Liver (tissue), 9 donors: ENCODE data around the gene TIMM13. TPM values are rescaled to one million over a fixed set of nuclear protein-coding genes. Genes with fewer than 3 reads are reported as not detected.

Experiments
- DNase-seq: peaks from one replicate; pipeline ENCODE4 v3.0.0-alpha.2; 2017; ENCODE audit warnings: low spot score
- H3K27ac ChIP-seq, 2 donors: one replicate each; pipeline ENCODE4 v1.7.0; 2013; ENCODE audit warnings: inconsistent platforms in 2 of 2, low read length in 2 of 2, control low read depth in 1 of 2, low read depth in 1 of 2, mild to moderate bottlenecking in 1 of 2
- H3K27me3 ChIP-seq, 4 donors: one replicate each; pipeline versions ENCODE4 v1.6.1 to v1.7.0; 2013; ENCODE audit warnings: low read length in 3 of 4, inconsistent platforms in 1 of 4, mild to moderate bottlenecking in 1 of 4, moderate library complexity in 1 of 4; ENCODE audit not compliant: control insufficient read depth in 4 of 4, insufficient read depth in 4 of 4
- H3K36me3 ChIP-seq, 4 donors: one replicate each; pipeline versions ENCODE4 v1.6.1 to v1.7.0; 2013; ENCODE audit warnings: low read length in 3 of 4, mild to moderate bottlenecking in 3 of 4, low read depth in 1 of 4, moderate library complexity in 1 of 4; ENCODE audit not compliant: control insufficient read depth in 4 of 4, insufficient read depth in 3 of 4
- H3K4me1 ChIP-seq, 4 donors: one replicate each; pipeline versions ENCODE4 v1.6.1 to v1.7.0; 2013; ENCODE audit warnings: low read length in 3 of 4, mild to moderate bottlenecking in 3 of 4, moderate library complexity in 1 of 4; ENCODE audit not compliant: control insufficient read depth in 4 of 4, insufficient read depth in 4 of 4
- H3K4me3 ChIP-seq, 3 donors: one replicate each; pipeline versions ENCODE4 v1.6.1 to v1.7.0; 2013; ENCODE audit warnings: low read length in 3 of 3, control low read depth in 1 of 3, low read depth in 1 of 3, mild to moderate bottlenecking in 1 of 3
- H3K9ac ChIP-seq, 2 donors: one replicate each; pipeline ENCODE4 v1.7.0; 2013; ENCODE audit warnings: low read length in 2 of 2, mild to moderate bottlenecking in 2 of 2, moderate library complexity in 2 of 2, control low read depth in 1 of 2, low read depth in 1 of 2
- H3K9me3 ChIP-seq, 4 donors: one replicate each; pipeline versions ENCODE4 v1.6.1 to v1.7.0; 2013; ENCODE audit warnings: low read length in 3 of 4; ENCODE audit not compliant: control insufficient read depth in 4 of 4
- FOXA1 ChIP-seq: IDR thresholded peaks from 2 replicates; pipeline ENCODE4 v1.6.1; 2016; ENCODE audit warnings: antibody characterized with exemption
- FOXA2 ChIP-seq: IDR thresholded peaks from 2 replicates; pipeline ENCODE4 v1.6.1; 2016; ENCODE audit warnings: antibody characterized with exemption
- GABPA ChIP-seq, 2 donors: IDR thresholded peaks in 1 of 2; conservative IDR thresholded peaks in 1 of 2; 2 replicates each; pipeline ENCODE4 v1.6.1; 2016; ENCODE audit warnings: antibody characterized with exemption in 2 of 2, mild to moderate bottlenecking in 1 of 2, moderate library complexity in 1 of 2
- HNF4A ChIP-seq, 2 donors: conservative IDR thresholded peaks; 2 replicates each; pipeline ENCODE4 v1.6.1; 2016; ENCODE audit warnings: antibody characterized with exemption in 2 of 2, mild to moderate bottlenecking in 2 of 2
- JUND ChIP-seq, 2 donors: IDR thresholded peaks; 2 replicates each; pipeline ENCODE4 v1.6.1; 2016; ENCODE audit warnings: antibody characterized with exemption in 2 of 2
- MAX ChIP-seq: IDR thresholded peaks from 2 replicates; pipeline ENCODE4 v1.6.1; 2016; ENCODE audit warnings: antibody characterized with exemption
- NR2F2 ChIP-seq: IDR thresholded peaks from 2 replicates; pipeline ENCODE4 v1.6.1; 2016; ENCODE audit warnings: antibody characterized with exemption
- RAD21 ChIP-seq, 2 donors: IDR thresholded peaks; 2 replicates each; pipeline ENCODE4 v1.6.1; 2016; ENCODE audit warnings: antibody characterized with exemption in 2 of 2, mild to moderate bottlenecking in 2 of 2
- REST ChIP-seq: IDR thresholded peaks from 2 replicates; pipeline ENCODE4 v1.6.1; 2016; ENCODE audit warnings: antibody characterized with exemption, mild to moderate bottlenecking
- RXRA ChIP-seq, 2 donors: IDR thresholded peaks; 2 replicates each; pipeline ENCODE4 v1.6.1; 2017 to 2018; ENCODE audit warnings: antibody characterized with exemption in 2 of 2, mild to moderate bottlenecking in 1 of 2
- SP1 ChIP-seq: IDR thresholded peaks from 2 replicates; pipeline ENCODE4 v1.6.1; 2018; ENCODE audit warnings: antibody characterized with exemption, mild to moderate bottlenecking
- TAF1 ChIP-seq: conservative IDR thresholded peaks from 2 replicates; pipeline ENCODE4 v1.6.1; 2016; ENCODE audit warnings: antibody characterized with exemption, mild to moderate bottlenecking
- YY1 ChIP-seq: IDR thresholded peaks from 2 replicates; pipeline ENCODE4 v1.6.1; 2016; ENCODE audit warnings: antibody characterized with exemption, mild to moderate bottlenecking
- ZBTB33 ChIP-seq: IDR thresholded peaks from 2 replicates; pipeline ENCODE4 v1.6.1; 2016; ENCODE audit warnings: antibody characterized with exemption
- WGBS: extraction: QIAGEN DNeasy Blood & Tissue Kit; methylation state at CpG from one replicate; pipeline ENCODE4 v1.1.7; 2013; 5-methylcytosine and 5-hydroxymethylcytosine counted together
- polyA plus RNA-seq, 2 donors: library from polyadenylated mRNA; stranded (reverse) in 1 of 2; unstranded in 1 of 2; fragments of 200-250 nt in 1 of 2; fragments of >200 nt in 1 of 2; fragmentation: Nextera tagmentation in 1 of 2; extraction: Ambion mirVana in 1 of 2; gene quantifications; one replicate each; pipeline versions ENCODE4 v1.2.1 to v1.2.3, GENCODE V29; 2013 to 2015
- total RNA-seq, 2 donors: library from RNA; depleted of rRNA; stranded (reverse); fragments of >200 nt; gene quantifications; one replicate each; pipeline ENCODE4 v1.2.3, GENCODE V29; 2014
- donor health status: healthy.
- donor health status: healthy.
- donor health status: healthy.
- donor health status: healthy.
- donor health status: healthy.

TIMM13 gene
- total and polyA plus RNA-seq, 4 donors, result 21.6 to 137 (median 43.4) TPM

GRCh38 chr19:2380567-2380966, 46.8 kb downstream of the TIMM13 start:
- 88% methylated on average over 2 of the region's 2 CpGs for WGBS
- DNase-seq, result no peak
- Histone ChIP-seq H3K9ac (no peak overlapping the region), H3K36me3 (no peaks in the 10 kb centered on the region), H3K27me3 (no peaks in the 10 kb centered on the region), H3K9me3 (peaks cover 0 to 5% (median under 1%) of the 10 kb centered on the region in 4 donors), H3K27ac (no peak overlapping the region), H3K4me1 (no peaks in the 10 kb centered on the region), H3K4me3 (no peak overlapping the region)
- TF ChIP-seq NR2F2, result no peak
- TF ChIP-seq FOXA1, result no peak
- TF ChIP-seq ZBTB33, result no peak
- no peak for TF ChIP-seq HNF4A (conservative IDR thresholded peaks at IDR 0.05)
- no peak for TF ChIP-seq REST
- no peak for TF ChIP-seq JUND (IDR thresholded peaks at IDR 0.05)
- TF ChIP-seq TAF1, result no peak
- TF ChIP-seq FOXA2, result no peak
- no peak for TF ChIP-seq SP1
- TF ChIP-seq MAX, result no peak
- no peak for TF ChIP-seq GABPA (IDR thresholded peaks at IDR 0.05 in 1 of 2, conservative IDR thresholded peaks at IDR 0.05 in 1 of 2)
- TF ChIP-seq YY1, result no peak
- TF ChIP-seq RXRA (IDR thresholded peaks at IDR 0.05), result no peak

GRCh38 chr19:2376784-2377519, 50.4 kb downstream of the TIMM13 start:
- Histone ChIP-seq H3K9me3 (peaks cover 0 to 5% (median under 1%) of the 10 kb centered on the region in 4 donors), H3K9ac (no peak overlapping the region), H3K36me3 (no peaks in the 10 kb centered on the region), H3K4me3 (no peak overlapping the region), H3K27ac (no peak overlapping the region), H3K27me3 (no peaks in the 10 kb centered on the region), H3K4me1 (no peaks in the 10 kb centered on the region)
- WGBS, result 79% methylated on average over 15 of the region's 15 CpGs
- TF ChIP-seq REST (no peak), RAD21 (IDR thresholded peaks at IDR 0.05) (no peak), YY1 (no peak), MAX (no peak), JUND (IDR thresholded peaks at IDR 0.05) (no peak)
- no peak for DNase-seq
